Activated T-cell treated with anti-CD3 and anti-CD28 coated beads, Interleukin-2, amount 50 U/mL, for 72 hours (primary cell): ENCODE data around the gene CSMD2. TPM values are rescaled to one million over a fixed set of nuclear protein-coding genes. Genes with fewer than 3 reads are reported as not detected.

ENCODE experiments used
- ATAC-seq, 2 donors: fragments of 150-1000 bp; cut with Tn5 transposase; replicated peaks in 1 of 2; 2 replicates each; pipeline ENCODE4 v1.10.0; 2021; ENCODE audit warnings: moderate library complexity in 2 of 2, mild to moderate bottlenecking in 1 of 2
- DNase-seq, 2 donors: peaks; one replicate each; pipeline ENCODE4 v3.0.0; 2021 to 2022; ENCODE audit warnings: mixed read lengths in 1 of 2
- H3K27ac Mint-ChIP-seq: one replicate; pipeline ENCODE4 v1.8.0; 2022; ENCODE audit warnings: mild to moderate bottlenecking, moderate library complexity, mixed read lengths
- H3K27me3 Mint-ChIP-seq: one replicate; pipeline ENCODE4 v1.8.0; 2022; ENCODE audit warnings: low read depth, mixed read lengths
- H3K36me3 Mint-ChIP-seq, 2 donors: one replicate each; pipeline ENCODE4 v1.8.0; 2022; ENCODE audit warnings: mixed read lengths in 2 of 2, mild to moderate bottlenecking in 1 of 2; ENCODE audit not compliant: insufficient read depth in 2 of 2
- H3K4me1 Mint-ChIP-seq: one replicate; pipeline ENCODE4 v1.8.0; 2022; ENCODE audit warnings: low read depth, mixed read lengths
- H3K4me3 Mint-ChIP-seq, 2 donors: one replicate each; pipeline ENCODE4 v1.8.0; 2022; ENCODE audit warnings: mild to moderate bottlenecking in 2 of 2, mixed read lengths in 2 of 2, moderate library complexity in 2 of 2
- H3K9me3 Mint-ChIP-seq, 2 donors: one replicate each; pipeline ENCODE4 v1.8.0; 2022; ENCODE audit warnings: mixed read lengths in 2 of 2
- total RNA-seq, 2 donors: library from RNA; stranded (reverse); gene quantifications; one replicate each; pipeline ENCODE4 v1.2.3, GENCODE V29; 2022

The CSMD2 gene
- total RNA-seq, 2 donors from 2014 or later: not detected

DNA sequence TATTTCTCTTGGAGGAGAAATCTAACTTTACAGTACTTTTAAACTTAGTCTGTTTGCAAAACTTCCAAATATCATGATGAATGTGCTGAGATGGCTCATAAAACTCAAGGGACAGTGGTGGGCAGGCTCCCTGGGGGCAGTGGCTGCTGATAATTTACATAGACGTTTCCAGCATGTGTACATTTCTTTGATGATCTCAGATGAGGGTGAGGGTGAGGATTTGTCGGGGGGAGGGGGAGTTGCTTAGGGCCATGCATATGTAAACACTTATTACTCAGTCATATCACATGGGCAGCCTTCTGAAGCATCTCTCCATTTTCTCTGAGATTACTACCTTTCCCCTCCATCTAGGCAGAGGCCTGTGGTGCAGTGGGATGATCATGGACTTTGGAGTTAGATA, 454.1 kb downstream of the CSMD2 start:
- Mint-ChIP-seq H3K4me1 (no peaks in the 10 kb centered on the region), H3K4me3 (no peak overlapping the region), H3K9me3 (no peaks in the 10 kb centered on the region), H3K27ac (no peak overlapping the region), H3K27me3 (peaks cover 11% of the 10 kb centered on the region), H3K36me3 (no peaks in the 10 kb centered on the region)
- ATAC-seq (no peak), DNase-seq (no peak)

- no peak for DNase-seq
- Mint-ChIP-seq H3K27me3 (peaks cover 11% of the 10 kb centered on the region), H3K36me3 (no peaks in the 10 kb centered on the region), H3K4me3 (no peak overlapping the region), H3K4me1 (no peaks in the 10 kb centered on the region), H3K9me3 (no peaks in the 10 kb centered on the region), H3K27ac (no peak overlapping the region)
- no peak for ATAC-seq
Observed at GRCh38 chr1:33709783-33710718, 455.0 kb downstream of the CSMD2 start.

DNA sequence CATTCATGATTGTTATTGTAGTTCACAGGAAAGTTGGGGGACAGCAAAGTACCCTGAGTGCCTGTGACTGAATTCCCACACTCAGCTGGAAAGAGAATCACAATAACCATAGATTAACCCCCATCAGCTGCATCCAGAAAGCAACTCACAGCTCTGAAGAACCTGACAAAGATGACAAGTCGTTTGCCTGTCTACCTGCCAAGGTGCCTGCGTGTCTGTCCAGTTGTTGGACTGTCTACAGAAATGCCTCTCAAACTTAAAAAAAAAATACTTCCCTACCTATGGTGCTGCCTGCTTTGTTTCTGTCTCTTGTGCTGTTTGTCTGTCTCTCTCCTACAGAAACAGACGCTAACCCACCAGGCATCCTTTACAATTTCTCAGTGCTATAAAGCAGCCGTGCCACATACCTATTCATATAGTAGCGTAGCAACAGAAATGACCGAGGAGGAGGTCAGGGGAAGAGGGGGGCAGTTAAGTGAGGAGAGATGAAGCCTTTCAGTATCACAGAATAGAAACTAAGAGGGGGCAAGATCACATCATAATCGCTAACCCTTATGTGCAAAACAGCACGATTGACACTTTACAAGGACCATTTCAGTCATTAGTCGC, 455.8 kb downstream of the CSMD2 start:
- H3K4me3 Mint-ChIP-seq: no peak overlapping the region
- ATAC-seq (no peak), DNase-seq (no peak)
- no peaks in the 10 kb centered on the region for H3K4me1 Mint-ChIP-seq
- H3K36me3 Mint-ChIP-seq: no peaks in the 10 kb centered on the region
- no peaks in the 10 kb centered on the region for H3K9me3 Mint-ChIP-seq
- peaks cover 11% of the 10 kb centered on the region for H3K27me3 Mint-ChIP-seq
- no peak overlapping the region for H3K27ac Mint-ChIP-seq

DNA sequence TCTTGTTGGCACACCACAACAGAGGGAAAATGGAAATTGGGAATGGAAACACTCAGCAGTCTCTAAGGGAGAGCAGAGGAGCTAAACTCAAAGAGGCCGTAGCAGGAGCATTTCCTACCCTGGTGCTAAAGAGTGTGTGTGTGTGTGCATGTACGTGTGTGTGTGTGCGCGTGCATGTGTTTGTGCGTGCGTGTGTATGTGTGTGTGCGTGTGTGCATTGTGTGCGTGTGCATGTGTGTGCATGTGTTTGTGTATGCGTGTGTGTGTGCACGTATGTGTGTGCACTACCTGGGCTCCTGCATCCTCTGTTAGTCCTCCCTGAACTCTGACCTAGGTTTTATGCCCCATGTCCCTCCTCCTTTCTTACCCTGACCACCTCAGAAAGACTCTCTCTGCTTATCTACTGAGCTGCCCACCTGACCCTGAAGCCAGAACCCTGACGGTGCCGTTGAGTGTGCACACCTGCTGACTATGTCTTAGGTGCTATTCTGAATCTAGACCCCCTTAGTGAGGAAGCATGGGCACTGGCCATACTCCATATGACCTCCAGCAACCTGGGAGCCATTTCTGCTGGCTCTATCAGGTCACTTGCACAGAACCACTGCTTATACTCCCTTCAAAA, 458.3 kb downstream of the CSMD2 start:
- no peak for ATAC-seq
- Mint-ChIP-seq H3K4me1 (no peaks in the 10 kb centered on the region), H3K4me3 (no peak overlapping the region), H3K27ac (no peak overlapping the region), H3K9me3 (no peaks in the 10 kb centered on the region), H3K36me3 (no peaks in the 10 kb centered on the region), H3K27me3 (peaks cover 8% of the 10 kb centered on the region)
- DNase-seq: no peak

DNA sequence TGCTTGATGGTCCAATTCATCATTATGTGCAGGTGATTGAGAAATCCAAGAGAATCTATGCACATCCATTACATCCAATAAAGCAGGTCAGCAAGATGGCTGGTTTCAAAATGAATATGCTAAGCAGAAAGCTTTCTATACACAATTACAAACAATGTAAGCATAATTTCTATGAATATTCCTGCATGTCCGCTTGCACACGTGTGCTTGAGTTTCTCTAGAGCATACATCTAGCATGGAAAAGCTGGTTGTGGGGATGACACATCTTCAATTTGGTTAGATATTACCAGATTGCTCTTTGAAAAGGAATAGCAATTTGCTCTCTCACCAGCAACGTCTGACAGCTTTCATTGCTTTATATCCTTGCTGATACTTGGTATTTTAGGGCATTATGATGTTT, 461.6 kb downstream of the CSMD2 start:
- H3K27ac Mint-ChIP-seq: no peak overlapping the region
- H3K9me3 Mint-ChIP-seq: no peaks in the 10 kb centered on the region
- no peak for DNase-seq
- no peaks in the 10 kb centered on the region for H3K36me3 Mint-ChIP-seq
- ATAC-seq: no peak
- no peaks in the 10 kb centered on the region for H3K4me1 Mint-ChIP-seq
- H3K4me3 Mint-ChIP-seq: no peak overlapping the region
- peaks cover 19% of the 10 kb centered on the region for H3K27me3 Mint-ChIP-seq

- DNase-seq (no peak), ATAC-seq (no peak)
- Mint-ChIP-seq H3K4me1 (no peaks in the 10 kb centered on the region), H3K27ac (no peak overlapping the region), H3K27me3 (peaks cover 31% of the 10 kb centered on the region), H3K4me3 (no peak overlapping the region), H3K36me3 (no peaks in the 10 kb centered on the region), H3K9me3 (peaks cover 2% of the 10 kb centered on the region in 2 donors)
Observed at GRCh38 chr1:33698361-33699035, 466.5 kb downstream of the CSMD2 start.

DNA sequence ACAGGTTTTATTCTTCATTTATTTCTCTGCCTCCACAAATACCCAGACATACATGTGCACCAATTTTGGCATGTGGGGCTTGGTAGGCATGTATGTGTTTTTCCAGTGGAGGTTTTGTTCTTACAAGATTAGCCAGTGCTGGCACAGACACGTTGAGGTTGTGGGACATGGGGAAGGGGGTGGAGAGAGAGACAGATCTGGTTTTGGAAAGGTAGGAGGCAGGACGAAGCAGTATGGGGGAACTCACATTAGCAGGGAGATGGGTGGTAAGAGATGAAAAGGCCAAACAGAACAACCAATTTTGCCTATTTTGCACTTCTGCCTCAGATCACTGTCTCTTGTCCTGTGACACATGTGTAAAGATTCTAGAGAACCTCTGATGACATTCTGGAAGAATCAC, 467.2 kb downstream of the CSMD2 start:
- ATAC-seq: no peak
- no peak overlapping the region for H3K27ac Mint-ChIP-seq
- no peaks in the 10 kb centered on the region for H3K36me3 Mint-ChIP-seq
- H3K9me3 Mint-ChIP-seq: peaks cover 2% of the 10 kb centered on the region in 2 donors
- H3K4me1 Mint-ChIP-seq: no peaks in the 10 kb centered on the region
- H3K4me3 Mint-ChIP-seq: no peak overlapping the region
- H3K27me3 Mint-ChIP-seq: peaks cover 31% of the 10 kb centered on the region
- no peak for DNase-seq

DNA sequence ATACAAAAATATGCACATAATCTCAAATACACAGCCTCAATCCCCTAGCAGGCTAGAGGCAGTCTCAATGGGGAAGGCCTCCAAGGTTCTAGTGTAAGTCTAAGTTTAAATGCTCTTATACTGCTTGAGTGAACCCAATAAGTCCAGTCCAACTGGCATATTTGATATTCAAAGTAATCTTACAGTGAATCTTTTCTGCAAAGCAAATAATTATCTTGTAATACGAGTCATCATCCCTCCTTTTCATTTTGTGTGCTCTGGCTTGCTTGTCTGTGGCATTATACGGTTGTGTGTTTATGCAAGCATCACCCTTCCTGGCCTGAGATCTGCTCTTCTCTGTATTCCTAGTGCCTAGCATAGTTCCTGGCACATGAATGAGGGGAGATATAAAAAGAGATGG, 468.1 kb downstream of the CSMD2 start:
- ATAC-seq (no peak), DNase-seq (no peak)
- no peaks in the 10 kb centered on the region for H3K36me3 Mint-ChIP-seq
- no peak overlapping the region for H3K27ac Mint-ChIP-seq
- H3K9me3 Mint-ChIP-seq: peaks cover 2% of the 10 kb centered on the region in 2 donors
- H3K27me3 Mint-ChIP-seq: peaks cover 31% of the 10 kb centered on the region
- H3K4me1 Mint-ChIP-seq: no peaks in the 10 kb centered on the region
- no peak overlapping the region for H3K4me3 Mint-ChIP-seq

- H3K27ac Mint-ChIP-seq: no peak overlapping the region
- no peaks in the 10 kb centered on the region for H3K4me1 Mint-ChIP-seq
- peaks cover 24% of the 10 kb centered on the region for H3K27me3 Mint-ChIP-seq
- H3K36me3 Mint-ChIP-seq: no peaks in the 10 kb centered on the region
- no peak for DNase-seq
- no peak overlapping the region for H3K4me3 Mint-ChIP-seq
- H3K9me3 Mint-ChIP-seq: peaks cover 2% of the 10 kb centered on the region in 2 donors
- no peak for ATAC-seq
Observed at GRCh38 chr1:33696311-33696710, 468.7 kb downstream of the CSMD2 start.

DNA sequence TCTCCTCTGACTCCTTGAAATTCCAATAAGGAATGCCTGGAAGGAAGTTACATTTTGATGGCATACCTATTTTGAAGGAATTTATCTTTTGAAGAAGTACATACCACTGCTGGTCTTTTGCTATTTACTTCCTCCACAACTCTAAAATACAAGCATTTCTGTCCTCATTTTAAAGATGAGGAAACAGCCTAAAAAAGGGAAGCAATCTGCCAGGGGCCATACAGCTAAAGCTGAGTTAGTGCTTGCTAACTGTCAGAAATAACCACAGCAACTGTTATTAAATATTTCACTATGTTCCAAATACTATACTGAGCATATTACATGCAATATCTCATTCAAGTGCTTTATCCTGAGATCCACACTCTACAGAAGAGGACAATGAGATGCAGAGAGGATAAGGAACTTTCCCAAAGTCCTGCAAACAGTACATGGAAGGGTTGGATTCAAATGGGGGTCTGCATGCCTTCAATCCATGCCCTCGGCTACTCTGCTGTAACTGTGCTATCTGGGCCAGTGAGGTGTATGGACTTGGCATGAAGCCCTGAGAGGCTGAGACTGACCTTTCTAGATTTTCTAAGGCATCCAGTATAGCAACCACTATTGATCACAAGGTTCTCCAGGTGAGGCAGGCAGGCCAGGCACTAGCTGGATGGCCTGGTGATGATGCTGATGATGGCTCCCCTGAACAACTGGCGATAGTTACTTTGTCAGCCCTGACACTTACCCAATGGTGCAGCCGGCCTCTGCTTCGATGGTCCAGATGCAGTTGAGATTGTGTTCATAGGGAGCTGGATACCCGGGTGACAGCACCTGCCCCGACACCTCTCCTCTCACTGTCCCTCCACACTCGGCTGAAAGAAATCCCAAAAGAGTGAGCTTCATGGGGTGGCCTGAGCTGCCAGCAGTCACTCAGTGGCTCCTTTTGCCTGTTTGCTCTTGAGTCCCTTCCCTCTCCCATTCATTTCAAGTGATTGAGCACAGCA, 472.5 kb downstream of the CSMD2 start:
- DNase-seq (no peak), ATAC-seq (no peak)
- no peaks in the 10 kb centered on the region for H3K36me3 Mint-ChIP-seq
- H3K27me3 Mint-ChIP-seq: peaks cover 28% of the 10 kb centered on the region
- no peak overlapping the region for H3K4me3 Mint-ChIP-seq
- H3K27ac Mint-ChIP-seq: no peak overlapping the region
- peaks cover 2% of the 10 kb centered on the region in 2 donors for H3K9me3 Mint-ChIP-seq
- no peaks in the 10 kb centered on the region for H3K4me1 Mint-ChIP-seq

GRCh38 chr1:33687000-33687399, 478.0 kb downstream of the CSMD2 start:
- H3K4me3 Mint-ChIP-seq: no peak overlapping the region
- H3K4me1 Mint-ChIP-seq: no peaks in the 10 kb centered on the region
- ATAC-seq: no peak
- peaks cover 43% of the 10 kb centered on the region for H3K27me3 Mint-ChIP-seq
- no peak overlapping the region for H3K27ac Mint-ChIP-seq
- H3K9me3 Mint-ChIP-seq: no peaks in the 10 kb centered on the region
- DNase-seq: no peak
- no peaks in the 10 kb centered on the region for H3K36me3 Mint-ChIP-seq

GRCh38 chr1:33686551-33686950, 478.5 kb downstream of the CSMD2 start:
- DNase-seq (no peak), ATAC-seq (no peak)
- no peaks in the 10 kb centered on the region for H3K9me3 Mint-ChIP-seq
- peaks cover 44% of the 10 kb centered on the region for H3K27me3 Mint-ChIP-seq
- H3K4me1 Mint-ChIP-seq: no peaks in the 10 kb centered on the region
- no peak overlapping the region for H3K4me3 Mint-ChIP-seq
- H3K36me3 Mint-ChIP-seq: no peaks in the 10 kb centered on the region
- no peak overlapping the region for H3K27ac Mint-ChIP-seq
